Hematopoietic multipotent progenitor cell treated with erythropoietin and hydrocortisone succinate and interleukin-3 and kit ligand, for 15 days (in vitro differentiated cells): ENCODE measurements around the gene SPRY1.

Experiments
- DNase-seq: peaks from one replicate; pipeline ENCODE4 v3.0.0-alpha.2; 2015; ENCODE audit warnings: low spot score

The SPRY1 gene

GRCh38 chr4:123396307-123397143, at the start of gene SPRY1:
TSS of gene SPRY1 (plus strand) at chr4:123396795. CDS start at chr4:123401592, 4,797 bp downstream.
- peak; percentile 76 for DNase-seq

GRCh38 chr4:123346951-123347350, 49.6 kb upstream of the SPRY1 start:
- DNase-seq: no peak

GRCh38 chr4:123348946-123349345, 47.6 kb upstream of the SPRY1 start:
- no peak for DNase-seq

GRCh38 chr4:123349421-123350190, 47.0 kb upstream of the SPRY1 start:
- DNase-seq: peak; percentile 47

- DNase-seq: peak; percentile 24
Measured at GRCh38 chr4:123350191-123350544, 46.4 kb upstream of the SPRY1 start.

- no peak for DNase-seq
Measured at GRCh38 chr4:123350726-123351125, 45.9 kb upstream of the SPRY1 start.

- no peak for DNase-seq
Measured at GRCh38 chr4:123351713-123352112, 44.9 kb upstream of the SPRY1 start.

GRCh38 chr4:123352240-123352945, 44.2 kb upstream of the SPRY1 start:
- no peak for DNase-seq

- DNase-seq: no peak
Measured at GRCh38 chr4:123352966-123353365, 43.6 kb upstream of the SPRY1 start.

- DNase-seq: no peak
Measured at GRCh38 chr4:123353656-123354055, 42.9 kb upstream of the SPRY1 start.

- no peak for DNase-seq
Measured at GRCh38 chr4:123354701-123355100, 41.9 kb upstream of the SPRY1 start.

GRCh38 chr4:123356921-123357320, 39.7 kb upstream of the SPRY1 start:
- no peak for DNase-seq

- no peak for DNase-seq
Measured at GRCh38 chr4:123359449-123360315, 36.9 kb upstream of the SPRY1 start.

GRCh38 chr4:123361195-123361861, 35.3 kb upstream of the SPRY1 start:
- DNase-seq: peak; percentile 57

GRCh38 chr4:123362103-123362502, 34.5 kb upstream of the SPRY1 start:
- DNase-seq: no peak

- no peak for DNase-seq
Measured at GRCh38 chr4:123363729-123364128, 32.9 kb upstream of the SPRY1 start.

- DNase-seq: no peak
Measured at GRCh38 chr4:123364906-123365305, 31.7 kb upstream of the SPRY1 start.

GRCh38 chr4:123365412-123365811, 31.2 kb upstream of the SPRY1 start:
- DNase-seq: no peak

GRCh38 chr4:123366144-123366748, 30.3 kb upstream of the SPRY1 start:
- no peak for DNase-seq

- DNase-seq: no peak
Measured at GRCh38 chr4:123378794-123379193, 17.8 kb upstream of the SPRY1 start.

GRCh38 chr4:123379392-123379791, 17.2 kb upstream of the SPRY1 start:
- no peak for DNase-seq
